Lower leg skin (tissue), 4 donors: ENCODE results near the gene PILRB. TPM values are rescaled to one million over a fixed set of nuclear protein-coding genes. Genes with fewer than 3 reads are reported as not detected.

Source experiments
- DNase-seq, 2 donors: peaks; one replicate each; pipeline ENCODE4 v3.0.0-alpha.2; 2019; ENCODE audit warnings: low spot score in 2 of 2
- H3K4me3 ChIP-seq: fragments of 200-600 bp; sonication (generic); 2 replicates; pipeline ENCODE4 v1.5.1; 2017; ENCODE audit warnings: mild to moderate bottlenecking, low read depth; ENCODE audit not compliant: poor library complexity, severe bottlenecking
- POLR2A ChIP-seq, 2 donors: fragments of 450-650 bp; IDR thresholded peaks; one replicate each; pipeline ENCODE4 v1.6.1; 2016 to 2017; ENCODE audit warnings: antibody characterized with exemption in 2 of 2, mild to moderate bottlenecking in 1 of 2, moderate library complexity in 1 of 2
- WGBS, 2 donors: methylation state at CpG; one replicate each; pipeline ENCODE4 v1.1.5; 2018; 5-methylcytosine and 5-hydroxymethylcytosine counted together
- intact Hi-C: fragments of 100-400 bp; cut with DNase I; formaldehyde crosslinking; loops from one replicate; pipeline ENCODE4 v1.15.0; 2023; ENCODE audit warnings: low total_unique reads
- total RNA-seq, 4 donors: library from RNA; depleted of rRNA; stranded (reverse); fragments of >200 nt; gene quantifications; one replicate each; pipeline ENCODE4 v1.1.0, GENCODE V29; 2016
- TF ChIP-seq, protein P1 (sequence below), 3 donors: fragments of 450-650 bp; IDR thresholded peaks; one replicate each; pipeline ENCODE4 v1.5.1; 2016; ENCODE audit warnings: antibody characterized with exemption in 3 of 3, mild to moderate bottlenecking in 3 of 3, moderate library complexity in 2 of 3

PILRB gene
- total RNA-seq, 4 donors from 2014 or later = 33.3 to 86.8 (median 47.3) TPM

DNA sequence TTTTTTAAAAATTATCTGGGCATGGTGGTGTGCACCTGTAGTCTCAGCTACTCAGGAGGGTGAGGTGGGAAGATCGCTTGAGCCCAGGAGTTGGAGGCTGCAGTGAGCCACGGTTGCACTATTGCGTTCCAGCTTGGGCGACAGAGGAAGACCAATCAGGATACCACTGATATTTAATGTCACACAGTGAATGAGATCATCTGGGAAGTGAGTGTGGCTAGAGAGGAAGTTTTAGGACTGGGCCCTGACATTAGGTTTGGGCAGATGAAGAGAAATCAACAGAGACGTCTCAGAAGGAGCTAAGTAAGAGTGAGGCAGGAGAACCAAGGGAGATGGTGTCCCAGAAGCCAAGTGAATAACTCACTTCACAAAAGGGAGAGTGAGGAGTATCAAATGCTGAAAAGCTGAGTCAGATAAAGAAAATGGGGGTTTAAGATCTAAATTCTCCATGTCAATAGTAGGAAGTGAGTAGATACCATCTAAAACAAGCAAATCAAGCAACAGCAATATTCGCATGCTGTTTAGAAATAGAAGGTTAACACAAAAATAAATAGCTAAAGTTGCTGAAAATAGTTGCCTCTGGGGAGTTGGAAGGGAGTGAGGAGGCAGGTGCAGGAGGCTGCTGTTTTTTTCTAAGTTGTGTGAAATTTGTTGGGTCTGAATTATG, 26.8 kb downstream of the PILRB start:
- DNase-seq = no peak
- intact Hi-C loops = no loop called here
- TF ChIP-seq, protein P1, sequence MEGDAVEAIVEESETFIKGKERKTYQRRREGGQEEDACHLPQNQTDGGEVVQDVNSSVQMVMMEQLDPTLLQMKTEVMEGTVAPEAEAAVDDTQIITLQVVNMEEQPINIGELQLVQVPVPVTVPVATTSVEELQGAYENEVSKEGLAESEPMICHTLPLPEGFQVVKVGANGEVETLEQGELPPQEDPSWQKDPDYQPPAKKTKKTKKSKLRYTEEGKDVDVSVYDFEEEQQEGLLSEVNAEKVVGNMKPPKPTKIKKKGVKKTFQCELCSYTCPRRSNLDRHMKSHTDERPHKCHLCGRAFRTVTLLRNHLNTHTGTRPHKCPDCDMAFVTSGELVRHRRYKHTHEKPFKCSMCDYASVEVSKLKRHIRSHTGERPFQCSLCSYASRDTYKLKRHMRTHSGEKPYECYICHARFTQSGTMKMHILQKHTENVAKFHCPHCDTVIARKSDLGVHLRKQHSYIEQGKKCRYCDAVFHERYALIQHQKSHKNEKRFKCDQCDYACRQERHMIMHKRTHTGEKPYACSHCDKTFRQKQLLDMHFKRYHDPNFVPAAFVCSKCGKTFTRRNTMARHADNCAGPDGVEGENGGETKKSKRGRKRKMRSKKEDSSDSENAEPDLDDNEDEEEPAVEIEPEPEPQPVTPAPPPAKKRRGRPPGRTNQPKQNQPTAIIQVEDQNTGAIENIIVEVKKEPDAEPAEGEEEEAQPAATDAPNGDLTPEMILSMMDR (IDR thresholded peaks at IDR 0.05) = no peak
- TF ChIP-seq POLR2A (IDR thresholded peaks at IDR 0.05) = no peak
- 72 to 80% methylated on average over 6 of the region's 6 CpGs for WGBS, 2 donors
- H3K4me3 ChIP-seq = no peak overlapping the region

DNA sequence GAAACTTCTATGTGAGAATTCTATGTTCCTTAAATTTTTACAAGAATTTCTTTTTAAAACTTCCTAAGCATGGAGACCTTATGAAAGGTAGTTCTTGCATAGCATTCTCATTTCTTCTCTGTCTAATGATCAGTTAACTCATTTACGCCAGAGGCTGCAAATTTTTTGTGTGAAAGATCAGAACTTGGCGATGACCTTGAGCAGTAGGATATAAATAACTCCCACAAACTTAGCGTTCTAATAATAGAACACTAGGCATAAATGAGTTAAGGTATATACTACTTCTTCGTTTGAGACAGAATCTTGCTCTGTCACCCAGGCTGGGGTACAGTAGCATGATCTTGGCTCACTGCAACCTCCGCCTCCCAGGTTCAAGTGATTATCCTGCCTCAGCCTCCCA, 29.0 kb downstream of the PILRB start:
- 50 to 52% methylated on average over 5 of the region's 5 CpGs for WGBS, 2 donors
- DNase-seq = no peak
- intact Hi-C loops = no loop called here
- no peak overlapping the region for H3K4me3 ChIP-seq
- TF ChIP-seq, protein P1 (IDR thresholded peaks at IDR 0.05) = no peak
- no peak for TF ChIP-seq POLR2A (IDR thresholded peaks at IDR 0.05)

DNA sequence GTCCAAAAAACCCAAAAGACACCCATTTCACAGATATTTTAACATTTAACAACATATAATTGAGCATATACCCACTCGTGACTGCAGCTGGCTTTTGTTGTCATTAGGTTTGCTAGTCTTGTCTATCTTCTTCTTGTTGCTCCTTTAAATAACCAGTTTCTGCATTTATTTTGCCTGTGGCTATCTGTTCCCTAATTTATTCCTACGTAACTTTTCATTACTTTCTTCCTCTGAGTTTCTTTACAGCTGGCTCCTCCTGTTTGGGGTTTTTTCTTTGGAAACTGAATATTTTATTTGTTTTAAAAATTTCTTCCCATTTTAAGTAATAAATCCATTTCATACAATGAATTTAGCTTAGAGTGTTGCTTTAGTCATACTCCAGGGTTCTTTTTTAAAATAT, 29.8 kb downstream of the PILRB start:
- no peak for DNase-seq
- H3K4me3 ChIP-seq = no peak overlapping the region
- TF ChIP-seq POLR2A (IDR thresholded peaks at IDR 0.05) = no peak
- TF ChIP-seq, protein P1 (IDR thresholded peaks at IDR 0.05) = no peak
- intact Hi-C loops = no loop called here
- WGBS, 2 donors = 34 to 44% methylated on average over 2 of the region's 2 CpGs

DNA sequence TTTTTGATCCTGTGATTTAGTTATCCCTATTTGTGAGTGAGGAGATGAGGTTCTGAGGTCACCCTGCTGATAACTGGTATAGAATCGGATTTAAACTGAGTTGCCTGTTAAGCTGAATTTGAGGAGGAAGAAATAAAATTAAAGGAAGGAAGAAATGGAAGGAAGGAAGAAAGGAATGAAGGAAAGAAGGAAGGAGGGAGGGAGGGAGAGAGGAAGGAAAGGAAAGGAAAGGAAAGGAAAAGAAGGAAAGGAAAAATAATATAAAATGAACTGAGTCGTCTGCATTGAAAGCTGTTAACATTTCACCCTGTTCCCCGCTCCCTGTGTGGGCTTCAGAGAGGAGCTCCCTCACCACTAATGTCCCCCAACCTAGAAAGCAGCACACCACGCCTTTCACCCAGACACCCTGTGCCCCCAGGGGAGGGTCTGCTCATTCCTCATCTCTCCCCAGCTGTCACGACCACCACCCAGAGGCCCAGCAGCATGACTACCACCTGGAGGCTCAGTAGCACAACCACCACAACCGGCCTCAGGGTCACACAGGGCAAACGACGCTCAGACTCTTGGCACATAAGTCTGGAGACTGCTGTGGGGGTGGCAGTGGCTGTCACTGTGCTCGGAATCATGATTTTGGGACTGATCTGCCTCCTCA, 31.6 kb downstream of the PILRB start:
- no peak overlapping the region for H3K4me3 ChIP-seq
- 67 to 75% methylated on average over 6 to 9 of the region's 9 CpGs for WGBS, 2 donors
- TF ChIP-seq POLR2A (IDR thresholded peaks at IDR 0.05) = no peak
- TF ChIP-seq, protein P1 (IDR thresholded peaks at IDR 0.05) = no peak
- no peak for DNase-seq
- intact Hi-C loops = no loop called here

DNA sequence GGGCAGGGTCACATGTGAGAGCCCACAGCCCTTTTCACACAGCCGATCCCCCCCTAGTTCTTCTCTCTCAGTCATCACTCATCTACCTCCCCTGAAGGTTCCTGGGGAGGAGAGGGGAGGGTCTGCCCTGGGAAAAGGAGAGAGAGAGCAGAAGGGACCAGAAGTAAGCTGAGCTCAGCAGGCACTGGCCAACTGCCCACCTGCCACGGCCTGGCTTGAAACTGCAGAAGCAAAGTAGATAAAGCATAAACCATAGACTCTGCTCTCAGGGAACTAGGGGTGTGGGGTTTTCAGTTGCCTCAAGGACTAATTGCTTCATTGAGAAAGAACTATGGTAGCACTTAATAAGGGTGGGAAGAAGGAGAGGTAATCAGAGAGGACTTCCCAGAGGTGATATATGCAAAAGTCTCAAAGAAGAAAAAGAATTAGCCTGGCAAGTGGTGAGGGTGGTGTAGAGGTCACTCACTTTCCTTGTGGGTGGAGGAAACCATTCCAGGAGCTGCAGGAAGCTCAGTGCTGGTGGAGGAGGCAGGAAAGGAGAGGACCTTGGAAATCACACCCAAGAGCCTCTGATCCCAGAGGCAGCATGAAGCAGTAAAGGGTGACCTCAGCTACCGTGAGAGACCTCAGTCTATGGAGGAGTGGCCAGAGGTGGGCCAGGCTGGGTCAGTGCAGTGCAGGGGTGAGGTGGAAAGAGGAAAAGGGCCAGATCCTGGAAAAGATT, 32.5 kb downstream of the PILRB start:
- TF ChIP-seq, protein P1 (IDR thresholded peaks at IDR 0.05) = no peak
- TF ChIP-seq POLR2A (IDR thresholded peaks at IDR 0.05) = no peak
- H3K4me3 ChIP-seq = no peak overlapping the region
- DNase-seq = no peak
- WGBS, 2 donors = 56 to 70% methylated on average over 3 of the region's 3 CpGs
- intact Hi-C loops = no loop called here
